K562 treated with DMSO at 1 percent for 48 hours (cell line): ENCODE measurements around the gene RBMY1B. TPM values are rescaled to one million over a fixed set of nuclear protein-coding genes. Genes with fewer than 3 reads are reported as not detected.

Source experiments
- total RNA-seq: library from RNA; unstranded; fragments of 300-600 nt; gene quantifications from 2 replicates; pipeline ENCODE4 v1.2.3, GENCODE V29; 2022; ENCODE audit warnings: low replicate concordance; ENCODE audit errors: extremely low read depth

RBMY1B gene
- total RNA-seq, result not detected in 2 replicates

DNA sequence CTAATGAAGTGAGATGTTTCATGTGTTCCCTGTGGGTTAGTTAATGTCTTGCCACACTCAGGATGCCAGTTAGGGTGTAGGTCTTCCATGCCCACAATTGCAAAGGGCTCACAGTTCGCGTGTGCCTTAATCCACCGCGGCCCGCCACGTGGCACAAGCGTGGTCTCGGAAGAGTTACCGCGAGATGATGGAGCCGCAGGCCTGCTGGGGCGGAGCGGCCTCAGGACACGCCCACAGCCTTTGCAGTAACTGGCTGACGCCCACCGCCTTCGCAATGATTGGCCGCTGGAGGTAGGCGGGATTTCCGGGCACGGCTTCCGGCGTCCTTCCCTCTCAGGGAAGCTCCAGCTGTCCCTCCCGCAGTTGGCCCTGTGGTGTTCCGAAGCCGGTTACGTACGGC lies at the start of gene RBMY1B:
Gene RBMY1B (plus strand): TSS at position 301 of the 400 bp plus-strand sequence. CDS start 2,013 bp downstream, outside the sequence.

DNA sequence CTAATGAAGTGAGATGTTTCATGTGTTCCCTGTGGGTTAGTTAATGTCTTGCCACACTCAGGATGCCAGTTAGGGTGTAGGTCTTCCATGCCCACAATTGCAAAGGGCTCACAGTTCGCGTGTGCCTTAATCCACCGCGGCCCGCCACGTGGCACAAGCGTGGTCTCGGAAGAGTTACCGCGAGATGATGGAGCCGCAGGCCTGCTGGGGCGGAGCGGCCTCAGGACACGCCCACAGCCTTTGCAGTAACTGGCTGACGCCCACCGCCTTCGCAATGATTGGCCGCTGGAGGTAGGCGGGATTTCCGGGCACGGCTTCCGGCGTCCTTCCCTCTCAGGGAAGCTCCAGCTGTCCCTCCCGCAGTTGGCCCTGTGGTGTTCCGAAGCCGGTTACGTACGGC lies 23.4 kb downstream of the RBMY1B start, which contains the start of gene RBMY1A1:
Gene RBMY1A1 (plus strand): TSS at position 301 of the 400 bp plus-strand sequence. CDS start 2,013 bp downstream, outside the sequence.

Other genes with a start within 250 kb of the RBMY1B start
- gene RBMY1A1, start 23.5 kb downstream of the RBMY1B start, total RNA-seq, result not detected in 2 replicates